GM12878 (cell line): ENCODE measurements around the gene ALS2. TPM values are rescaled to one million over a fixed set of nuclear protein-coding genes. Genes with fewer than 3 reads are reported as not detected.

Experiments
- CHD2 ChIP-seq: IDR thresholded peaks from 2 replicates; pipeline ENCODE4 v1.6.1; 2011; ENCODE audit warnings: low read depth, low read length, improper control_type of control experiment, borderline replicate concordance
- EED ChIP-seq: sonication (generic); IDR thresholded peaks from 2 replicates; pipeline ENCODE4 v1.6.1; 2016; ENCODE audit warnings: antibody characterized with exemption, low read depth
- ELK1 ChIP-seq: IDR thresholded peaks from 2 replicates; pipeline ENCODE4 v1.6.1; 2012; ENCODE audit warnings: low read depth, low read length, improper control_type of control experiment
- HCFC1 ChIP-seq: fragments of 150-350 bp; IDR thresholded peaks from 2 replicates; pipeline ENCODE4 v1.6.1; 2014; ENCODE audit warnings: low read length
- HDGF ChIP-seq: fragments of 450-650 bp; IDR thresholded peaks from 2 replicates; pipeline ENCODE4 v1.6.1; 2016; ENCODE audit warnings: antibody characterized with exemption
- IKZF2 ChIP-seq, 2 experiments: fragments of 450-650 bp; IDR thresholded peaks; 2 replicates each; pipeline ENCODE4 v1.6.1; 2017; ENCODE audit warnings: mild to moderate bottlenecking in 2 of 2, moderate library complexity in 2 of 2
- IRF4 ChIP-seq: IDR thresholded peaks from 2 replicates; pipeline ENCODE4 v1.6.1; 2011; ENCODE audit warnings: low read depth, low read length
- JUND ChIP-seq: IDR thresholded peaks from 2 replicates; pipeline ENCODE4 v1.6.1; 2012; ENCODE audit warnings: low read depth, mild to moderate bottlenecking, low read length, improper control_type of control experiment, moderate library complexity
- MTA2 ChIP-seq: fragments of 450-650 bp; IDR thresholded peaks from 2 replicates; pipeline ENCODE4 v1.6.1; 2016; ENCODE audit warnings: low read depth, mild to moderate bottlenecking, moderate library complexity
- NFYB ChIP-seq: IDR thresholded peaks from 2 replicates; pipeline ENCODE4 v1.6.1; 2011; ENCODE audit warnings: low read depth, mild to moderate bottlenecking, low read length, improper control_type of control experiment, moderate library complexity; ENCODE audit not compliant: insufficient read depth
- NKRF ChIP-seq: fragments of 450-650 bp; conservative IDR thresholded peaks from 2 replicates; pipeline ENCODE4 v1.6.1; 2017; ENCODE audit warnings: mild to moderate bottlenecking, moderate library complexity
- POLR2AphosphoS2 ChIP-seq: IDR thresholded peaks from 2 replicates; pipeline ENCODE4 v1.6.1; 2011; ENCODE audit warnings: low read depth, mild to moderate bottlenecking, low read length, improper control_type of control experiment, moderate library complexity
- RUNX3 ChIP-seq: IDR thresholded peaks from 2 replicates; pipeline ENCODE4 v1.6.1; 2012; ENCODE audit warnings: low read length, inconsistent platforms
- SRF ChIP-seq, 2 experiments: IDR thresholded peaks; 2 replicates each; pipeline ENCODE4 v1.6.1; 2011; ENCODE audit warnings: low read depth in 2 of 2, low read length in 2 of 2, mild to moderate bottlenecking in 1 of 2, moderate library complexity in 1 of 2
- YY1 ChIP-seq: IDR thresholded peaks from 2 replicates; pipeline ENCODE4 v1.6.1; 2011; ENCODE audit warnings: low read depth, mild to moderate bottlenecking, low read length
- polyA plus RNA-seq, 11 experiments: library from polyadenylated mRNA; depleted of rRNA in 4 of 11; unstranded in 6 of 11; stranded (reverse) in 5 of 11; fragments of >200 nt; fragmentation: Nextera tagmentation in 4 of 11; fragmentation: Illumina TruSeq in 1 of 11; extraction: Ambion mirVana in 4 of 11; extraction: Trizol in 1 of 11; gene quantifications; 1 replicate in 1 of 11; 2 replicates in 10 of 11; pipeline versions ENCODE4 v1.2.1 to v1.2.3, GENCODE V29; 2011 to 2016; ENCODE audit warnings: inconsistent platforms in 2 of 11, missing spikeins in 2 of 11, low read depth in 1 of 11
- total RNA-seq, 4 experiments: library from RNA; depleted of rRNA in 3 of 4; stranded (reverse); fragments of >200 nt in 3 of 4; fragmentation: Illumina TruSeq in 1 of 4; extraction: Trizol in 1 of 4; gene quantifications; 2 replicates each; pipeline versions ENCODE4 v1.2.1 to v1.2.3, GENCODE V29; 2013 to 2021
- TF ChIP-seq, protein P1 (sequence below): IDR thresholded peaks from 2 replicates; pipeline ENCODE4 v1.6.1; 2012; ENCODE audit warnings: low read depth, low read length, improper control_type of control experiment
- TF ChIP-seq, protein P2 (sequence below): fragments of 450-650 bp; IDR thresholded peaks from 2 replicates; pipeline ENCODE4 v1.6.1; 2016; ENCODE audit warnings: mild to moderate bottlenecking
- TF ChIP-seq, protein P3 (sequence below): fragments of 450-650 bp; formaldehyde crosslinking; IDR thresholded peaks from 2 replicates; pipeline ENCODE4 v1.4.0; 2022; ENCODE audit warnings: mild to moderate bottlenecking, moderate library complexity

The ALS2 gene
- total and polyA plus RNA-seq, 10 of the 15 experiments (the other 5 are each of a cell fraction or from before 2014, with no cell fraction given), result 2.4 to 10.4 (median 7.7) TPM

- TF ChIP-seq, protein P1, sequence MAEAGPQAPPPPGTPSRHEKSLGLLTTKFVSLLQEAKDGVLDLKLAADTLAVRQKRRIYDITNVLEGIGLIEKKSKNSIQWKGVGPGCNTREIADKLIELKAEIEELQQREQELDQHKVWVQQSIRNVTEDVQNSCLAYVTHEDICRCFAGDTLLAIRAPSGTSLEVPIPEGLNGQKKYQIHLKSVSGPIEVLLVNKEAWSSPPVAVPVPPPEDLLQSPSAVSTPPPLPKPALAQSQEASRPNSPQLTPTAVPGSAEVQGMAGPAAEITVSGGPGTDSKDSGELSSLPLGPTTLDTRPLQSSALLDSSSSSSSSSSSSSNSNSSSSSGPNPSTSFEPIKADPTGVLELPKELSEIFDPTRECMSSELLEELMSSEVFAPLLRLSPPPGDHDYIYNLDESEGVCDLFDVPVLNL, result 0 out of 2 replicates have a peak, but pooled peaks have one; percentile 19
- TF ChIP-seq HCFC1 (peak; percentile 51), EED (0 out of 2 replicates have a peak, but pooled peaks have one; percentile 7), NKRF (peak; percentile 66; the same call in 1 of the 2 replicates), YY1 (peak; percentile 83; the same call in 1 of the 2 replicates), IRF4 (0 out of 2 replicates have a peak, but pooled peaks have one; percentile 6), IKZF2 (IDR thresholded peaks at IDR 0.05) (peak; percentile 27 to 30; a peak in 1 of 4 replicates), ELK1 (peak; percentile 45; the same call in 1 of the 2 replicates), SRF (IDR thresholded peaks at IDR 0.05; ENCODE audit: low read depth in 2 of 2, low read length in 2 of 2) (peak in 1 of 2 experiments; percentile 67; a peak in 2 of 4 replicates), JUND (peak; percentile 91), CHD2 (0 out of 2 replicates have a peak, but pooled peaks have one; percentile 27), RUNX3 (peak; percentile 67), MTA2 (peak; percentile 15; the same call in 1 of the 2 replicates), POLR2AphosphoS2 (0 out of 2 replicates have a peak, but pooled peaks have one; percentile 51), NFYB (peak; percentile 69; the same call in 1 of the 2 replicates), HDGF (peak; percentile 59; the same call in 1 of the 2 replicates)
- TF ChIP-seq, protein P2, sequence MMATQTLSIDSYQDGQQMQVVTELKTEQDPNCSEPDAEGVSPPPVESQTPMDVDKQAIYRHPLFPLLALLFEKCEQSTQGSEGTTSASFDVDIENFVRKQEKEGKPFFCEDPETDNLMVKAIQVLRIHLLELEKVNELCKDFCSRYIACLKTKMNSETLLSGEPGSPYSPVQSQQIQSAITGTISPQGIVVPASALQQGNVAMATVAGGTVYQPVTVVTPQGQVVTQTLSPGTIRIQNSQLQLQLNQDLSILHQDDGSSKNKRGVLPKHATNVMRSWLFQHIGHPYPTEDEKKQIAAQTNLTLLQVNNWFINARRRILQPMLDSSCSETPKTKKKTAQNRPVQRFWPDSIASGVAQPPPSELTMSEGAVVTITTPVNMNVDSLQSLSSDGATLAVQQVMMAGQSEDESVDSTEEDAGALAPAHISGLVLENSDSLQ, result no peak
- TF ChIP-seq, protein P3, sequence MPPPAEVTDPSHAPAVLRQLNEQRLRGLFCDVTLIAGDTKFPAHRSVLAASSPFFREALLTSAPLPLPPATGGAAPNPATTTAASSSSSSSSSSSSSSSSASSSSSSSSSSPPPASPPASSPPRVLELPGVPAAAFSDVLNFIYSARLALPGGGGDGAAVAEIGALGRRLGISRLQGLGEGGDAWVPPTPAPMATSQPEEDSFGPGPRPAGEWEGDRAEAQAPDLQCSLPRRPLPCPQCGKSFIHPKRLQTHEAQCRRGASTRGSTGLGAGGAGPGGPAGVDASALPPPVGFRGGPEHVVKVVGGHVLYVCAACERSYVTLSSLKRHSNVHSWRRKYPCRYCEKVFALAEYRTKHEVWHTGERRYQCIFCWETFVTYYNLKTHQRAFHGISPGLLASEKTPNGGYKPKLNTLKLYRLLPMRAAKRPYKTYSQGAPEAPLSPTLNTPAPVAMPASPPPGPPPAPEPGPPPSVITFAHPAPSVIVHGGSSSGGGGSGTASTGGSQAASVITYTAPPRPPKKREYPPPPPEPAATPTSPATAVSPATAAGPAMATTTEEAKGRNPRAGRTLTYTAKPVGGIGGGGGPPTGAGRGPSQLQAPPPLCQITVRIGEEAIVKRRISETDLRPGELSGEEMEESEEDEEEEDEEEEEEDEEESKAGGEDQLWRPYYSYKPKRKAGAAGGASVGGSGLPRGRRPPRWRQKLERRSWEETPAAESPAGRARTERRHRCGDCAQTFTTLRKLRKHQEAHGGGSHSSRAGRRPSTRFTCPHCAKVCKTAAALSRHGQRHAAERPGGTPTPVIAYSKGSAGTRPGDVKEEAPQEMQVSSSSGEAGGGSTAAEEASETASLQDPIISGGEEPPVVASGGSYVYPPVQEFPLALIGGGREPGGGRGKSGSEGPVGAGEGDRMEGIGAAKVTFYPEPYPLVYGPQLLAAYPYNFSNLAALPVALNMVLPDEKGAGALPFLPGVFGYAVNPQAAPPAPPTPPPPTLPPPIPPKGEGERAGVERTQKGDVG (CRISPR knock-in tag), result no peak
Observed at GRCh38 chr2:201780674-201781493, at the start of gene ALS2 (continued).
